ENCODE results near the gene MICU1. TPM values are rescaled to one million over a fixed set of nuclear protein-coding genes. Genes with fewer than 3 reads are reported as not detected.

The MICU1 gene
- total RNA-seq, 3 donors from 2014 or later: 27.2 to 44.3 (median 33.9) TPM

GRCh38 chr10:72426986-72427385 is 198.9 kb downstream of the MICU1 start:
- no peaks in the 10 kb centered on the region for H3K27me3 ChIP-seq
- H3K36me3 ChIP-seq: no peaks in the 10 kb centered on the region
- no peak overlapping the region for H3K4me3 ChIP-seq
- intact Hi-C loops (cut with DNase I; ENCODE audit: low total_unique reads): no loop called here
- no peak for DNase-seq (ENCODE audit: low spot score in 2 of 2)
- no peak for TF ChIP-seq CTCF (IDR thresholded peaks at IDR 0.05)
- TF ChIP-seq POLR2AphosphoS5 (IDR thresholded peaks at IDR 0.05): no peak
- no peak for TF ChIP-seq POLR2A (IDR thresholded peaks at IDR 0.05)
- no peaks in the 10 kb centered on the region for H3K9me3 ChIP-seq
- no peaks in the 10 kb centered on the region for H3K4me1 ChIP-seq
- H3K27ac ChIP-seq: no peak overlapping the region

GRCh38 chr10:72425133-72425532 is 200.7 kb downstream of the MICU1 start:
- Histone ChIP-seq H3K27me3 (no peaks in the 10 kb centered on the region), H3K4me1 (no peaks in the 10 kb centered on the region), H3K9me3 (no peaks in the 10 kb centered on the region), H3K4me3 (no peak overlapping the region), H3K27ac (no peak overlapping the region), H3K36me3 (no peaks in the 10 kb centered on the region)
- DNase-seq (ENCODE audit: low spot score in 2 of 2): no peak
- intact Hi-C loops (cut with DNase I; ENCODE audit: low total_unique reads): no loop called here
- TF ChIP-seq CTCF (IDR thresholded peaks at IDR 0.05) (no peak), POLR2AphosphoS5 (IDR thresholded peaks at IDR 0.05) (no peak), POLR2A (IDR thresholded peaks at IDR 0.05) (no peak)

- no peaks in the 10 kb centered on the region for H3K36me3 ChIP-seq
- no peaks in the 10 kb centered on the region for H3K9me3 ChIP-seq
- no peak overlapping the region for H3K27ac ChIP-seq
- no peak overlapping the region for H3K4me3 ChIP-seq
- TF ChIP-seq CTCF (IDR thresholded peaks at IDR 0.05) (no peak), POLR2A (IDR thresholded peaks at IDR 0.05) (no peak), POLR2AphosphoS5 (IDR thresholded peaks at IDR 0.05) (no peak)
- no peak for DNase-seq (ENCODE audit: low spot score in 2 of 2)
- intact Hi-C loops (cut with DNase I; ENCODE audit: low total_unique reads): no loop called here
- H3K27me3 ChIP-seq: no peaks in the 10 kb centered on the region
- no peaks in the 10 kb centered on the region for H3K4me1 ChIP-seq
These were observed 201.3 kb downstream of the MICU1 start for GRCh38 chr10:72424561-72424960.

- no peak for TF ChIP-seq POLR2AphosphoS5 (IDR thresholded peaks at IDR 0.05)
- TF ChIP-seq CTCF (IDR thresholded peaks at IDR 0.05): no peak
- intact Hi-C loops (cut with DNase I; ENCODE audit: low total_unique reads): no loop called here
- no peaks in the 10 kb centered on the region for H3K4me1 ChIP-seq
These were observed 202.5 kb downstream of the MICU1 start for GRCh38 chr10:72423426-72423825.

GRCh38 chr10:72421885-72422540 is 203.9 kb downstream of the MICU1 start:
- H3K27me3 ChIP-seq: no peaks in the 10 kb centered on the region
- TF ChIP-seq POLR2AphosphoS5 (IDR thresholded peaks at IDR 0.05) (no peak), CTCF (IDR thresholded peaks at IDR 0.05) (no peak), POLR2A (IDR thresholded peaks at IDR 0.05) (no peak)
- H3K4me3 ChIP-seq: no peak overlapping the region
- no peaks in the 10 kb centered on the region for H3K9me3 ChIP-seq
- H3K36me3 ChIP-seq: no peaks in the 10 kb centered on the region
- intact Hi-C loops (cut with DNase I; ENCODE audit: low total_unique reads): no loop called here
- H3K27ac ChIP-seq: no peak overlapping the region
- DNase-seq (ENCODE audit: low spot score in 2 of 2): no peak
- H3K4me1 ChIP-seq: no peaks in the 10 kb centered on the region

More at GRCh38 chr10:72423426-72423825, 202.5 kb downstream of the MICU1 start:
- H3K9me3 ChIP-seq: no peaks in the 10 kb centered on the region
- H3K27me3 ChIP-seq: no peaks in the 10 kb centered on the region
- H3K27ac ChIP-seq: no peak overlapping the region
- H3K36me3 ChIP-seq: no peaks in the 10 kb centered on the region
- no peak overlapping the region for H3K4me3 ChIP-seq
- no peak for DNase-seq (ENCODE audit: low spot score in 2 of 2)
